AG09319 (cell line): ENCODE results near the gene TMEM178A.

Experiments used
- DNase-seq: peaks from one replicate; pipeline ENCODE4 v3.0.0-alpha.2; 2010; ENCODE audit warnings: low read depth; ENCODE audit errors: extremely low read depth
- TF ChIP-seq, protein P1 (sequence below): IDR thresholded peaks from 2 replicates; pipeline ENCODE4 v1.5.1; 2011; ENCODE audit warnings: low read depth, mild to moderate bottlenecking, inconsistent platforms, low read length, moderate library complexity

Gene TMEM178A

DNA sequence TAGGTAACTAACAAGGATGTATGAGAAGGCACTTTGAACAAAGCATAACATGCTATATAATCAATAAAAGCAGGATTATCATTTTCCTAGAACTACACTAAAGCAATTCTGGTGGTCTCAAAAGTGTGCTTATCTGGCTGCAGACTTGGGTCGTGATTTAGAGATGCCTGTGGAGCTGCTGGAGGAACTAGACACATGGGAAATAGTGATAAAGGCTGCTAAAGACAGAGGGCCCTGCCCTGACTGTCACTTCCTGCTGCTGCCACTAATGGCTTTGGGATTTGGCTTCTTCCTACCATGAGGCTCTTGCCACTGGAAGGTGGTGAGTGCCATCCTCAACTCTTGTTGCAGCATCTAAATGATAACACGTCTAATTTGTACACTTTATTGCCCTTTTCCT is 22.5 kb downstream of the TMEM178A start:
- TF ChIP-seq, protein P1, sequence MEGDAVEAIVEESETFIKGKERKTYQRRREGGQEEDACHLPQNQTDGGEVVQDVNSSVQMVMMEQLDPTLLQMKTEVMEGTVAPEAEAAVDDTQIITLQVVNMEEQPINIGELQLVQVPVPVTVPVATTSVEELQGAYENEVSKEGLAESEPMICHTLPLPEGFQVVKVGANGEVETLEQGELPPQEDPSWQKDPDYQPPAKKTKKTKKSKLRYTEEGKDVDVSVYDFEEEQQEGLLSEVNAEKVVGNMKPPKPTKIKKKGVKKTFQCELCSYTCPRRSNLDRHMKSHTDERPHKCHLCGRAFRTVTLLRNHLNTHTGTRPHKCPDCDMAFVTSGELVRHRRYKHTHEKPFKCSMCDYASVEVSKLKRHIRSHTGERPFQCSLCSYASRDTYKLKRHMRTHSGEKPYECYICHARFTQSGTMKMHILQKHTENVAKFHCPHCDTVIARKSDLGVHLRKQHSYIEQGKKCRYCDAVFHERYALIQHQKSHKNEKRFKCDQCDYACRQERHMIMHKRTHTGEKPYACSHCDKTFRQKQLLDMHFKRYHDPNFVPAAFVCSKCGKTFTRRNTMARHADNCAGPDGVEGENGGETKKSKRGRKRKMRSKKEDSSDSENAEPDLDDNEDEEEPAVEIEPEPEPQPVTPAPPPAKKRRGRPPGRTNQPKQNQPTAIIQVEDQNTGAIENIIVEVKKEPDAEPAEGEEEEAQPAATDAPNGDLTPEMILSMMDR: no peak
- DNase-seq: no peak

DNA sequence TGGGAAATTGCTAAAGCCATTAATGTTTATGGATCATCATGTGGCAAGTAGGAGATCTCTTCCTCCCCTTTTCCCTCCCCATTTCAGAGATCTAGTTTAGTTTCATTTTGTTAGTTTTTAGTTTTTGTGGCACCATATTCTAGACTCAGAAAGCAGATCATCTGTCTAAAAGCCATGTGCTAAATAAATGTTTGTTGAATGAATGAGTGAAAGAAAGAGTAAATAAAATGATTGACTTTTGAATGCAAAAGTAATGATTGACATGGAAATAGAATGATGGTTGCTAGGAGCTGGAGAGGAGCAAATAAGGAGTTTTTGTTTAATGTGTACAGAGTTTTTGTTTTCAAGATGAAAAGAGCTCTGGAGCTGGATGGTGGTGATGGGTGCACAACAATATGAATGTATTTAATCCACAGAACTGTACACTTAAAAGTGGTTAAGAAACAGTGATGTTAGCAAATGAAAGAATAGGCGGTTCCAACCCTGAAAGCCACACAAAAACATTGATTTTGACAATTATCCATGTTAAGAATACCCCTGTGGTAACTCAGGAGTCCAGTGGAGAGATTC is 23.6 kb downstream of the TMEM178A start:
- TF ChIP-seq, protein P1: no peak
- DNase-seq: no peak

DNA sequence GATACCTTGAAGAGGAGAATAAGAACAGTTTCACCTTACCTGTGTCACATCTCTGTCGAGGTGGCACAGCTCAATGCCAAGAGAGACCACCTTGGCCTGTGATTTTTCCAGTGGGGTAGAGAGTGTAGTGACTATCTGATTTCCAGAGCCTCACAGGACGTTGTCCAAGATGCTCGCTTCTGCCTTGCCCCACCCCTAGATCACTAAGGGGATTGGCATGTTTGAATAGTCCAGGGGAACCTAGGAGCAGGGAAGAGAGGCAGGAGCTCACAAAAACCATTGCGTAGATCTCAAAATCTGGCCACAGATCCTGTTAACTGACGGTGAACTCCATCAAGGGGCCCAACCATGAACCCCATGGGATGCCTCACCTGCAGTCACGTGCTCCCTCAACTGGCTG is 24.2 kb downstream of the TMEM178A start:
- no peak for DNase-seq
- TF ChIP-seq, protein P1: no peak

DNA sequence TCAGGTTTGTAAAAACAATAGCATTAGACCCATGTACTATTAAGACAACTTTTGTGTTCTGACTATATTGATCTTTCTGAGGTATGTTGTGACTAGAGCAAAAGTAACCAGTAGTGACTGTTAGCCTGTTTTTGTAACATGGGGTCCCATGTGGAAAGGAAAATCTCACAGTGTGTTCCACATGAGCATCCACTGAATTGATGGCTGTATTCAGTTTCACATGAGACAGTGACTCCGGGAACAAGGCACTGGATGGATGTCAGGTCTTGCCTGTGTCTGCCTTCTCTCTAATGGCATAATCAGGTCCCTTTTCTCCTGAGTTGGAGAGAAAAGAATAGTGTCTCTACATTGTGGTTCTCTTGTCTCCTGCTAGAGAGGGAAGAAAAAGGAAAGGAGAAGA is 27.5 kb downstream of the TMEM178A start:
- TF ChIP-seq, protein P1: no peak
- DNase-seq: no peak

DNA sequence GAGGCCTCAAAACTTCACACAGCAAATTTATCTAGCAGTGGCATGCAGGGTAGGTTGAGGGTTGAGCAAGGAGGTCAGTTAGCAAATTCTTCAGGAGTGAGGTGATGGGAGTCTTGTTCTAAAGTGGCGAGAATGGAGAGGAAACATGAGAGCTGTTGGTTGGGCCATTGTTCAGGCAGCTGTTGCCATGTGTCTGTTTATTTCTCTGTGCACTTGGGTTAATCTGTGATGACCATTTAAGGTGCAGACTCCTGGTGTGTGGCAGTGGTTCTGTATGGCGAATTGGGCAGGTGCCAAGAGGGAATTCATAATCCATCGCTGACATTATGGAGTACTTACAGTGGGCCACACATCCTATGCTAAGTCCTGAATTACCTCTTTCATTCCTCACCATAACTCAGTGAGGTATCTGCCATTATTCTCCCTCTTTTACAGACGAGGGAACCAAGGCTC is 30.4 kb downstream of the TMEM178A start:
- DNase-seq: peak; percentile 30
- TF ChIP-seq, protein P1: no peak

DNA sequence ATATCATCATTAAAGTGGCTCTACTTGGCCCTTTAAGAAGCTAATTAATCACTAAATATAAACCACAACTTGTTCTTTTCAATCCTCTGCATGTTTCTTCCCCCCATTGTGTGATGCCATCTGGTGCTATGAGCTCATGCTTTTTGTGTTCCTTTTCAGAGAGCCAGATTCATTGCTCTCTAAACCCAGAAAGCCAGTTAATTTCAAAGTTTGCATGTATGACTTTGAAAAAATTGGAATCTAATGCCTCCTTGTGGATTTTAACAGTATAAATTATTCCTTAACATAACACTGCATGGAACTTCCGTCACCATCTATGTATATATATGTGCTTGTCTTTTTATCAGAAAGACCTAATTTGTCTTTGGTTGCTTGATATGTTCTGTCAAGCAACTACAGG is 31.1 kb downstream of the TMEM178A start:
- DNase-seq: peak; percentile 8
- TF ChIP-seq, protein P1: peak; percentile 32

DNA sequence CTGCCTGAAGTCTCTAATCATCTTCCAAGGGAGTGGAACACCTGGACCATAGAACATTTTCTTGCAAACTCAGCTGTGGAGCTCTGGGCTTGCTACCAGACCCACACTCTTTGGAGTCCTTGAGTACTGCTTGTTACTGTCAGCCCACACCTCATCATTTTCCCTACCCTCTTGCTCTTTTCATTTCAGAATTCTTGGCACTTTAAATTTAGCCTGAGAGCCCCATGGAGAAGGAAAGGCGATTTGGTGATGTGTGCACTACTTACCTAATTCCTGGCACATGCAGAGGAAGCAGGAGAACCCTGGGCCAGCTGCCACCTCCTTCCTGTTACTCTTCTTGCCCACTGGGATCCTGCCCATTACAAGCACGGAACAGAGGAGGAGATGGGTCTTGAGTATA is 31.7 kb downstream of the TMEM178A start:
- TF ChIP-seq, protein P1: no peak
- DNase-seq: no peak
